MG63 (cell line): ENCODE data around the gene OTULINL. TPM values are rescaled to one million over a fixed set of nuclear protein-coding genes. Genes with fewer than 3 reads are reported as not detected.

Experiments
- DNase-seq: peaks from one replicate; pipeline ENCODE4 v3.0.0-alpha.2; 2020
- H3K27me3 ChIP-seq: fragments of 250-450 bp; sonication (Bioruptor Pico); 2 replicates; pipeline ENCODE4 v1.5.1; 2020; ENCODE audit warnings: mild to moderate bottlenecking, moderate library complexity
- H3K36me3 ChIP-seq: fragments of 250-450 bp; sonication (Bioruptor Pico); 2 replicates; pipeline ENCODE4 v1.5.1; 2020; ENCODE audit warnings: mild to moderate bottlenecking, moderate library complexity
- H3K4me3 ChIP-seq: fragments of 250-450 bp; sonication (Bioruptor Pico); 2 replicates; pipeline ENCODE4 v1.5.1; 2020; ENCODE audit warnings: mild to moderate bottlenecking, moderate library complexity
- H3K9me3 ChIP-seq: fragments of 250-450 bp; sonication (Bioruptor Pico); 2 replicates; pipeline ENCODE4 v1.5.1; 2020; ENCODE audit warnings: mild to moderate bottlenecking, moderate library complexity
- total RNA-seq: library from RNA; depleted of rRNA; stranded (reverse); fragments of >200 nt; shearing (Covaris generic); gene quantifications from 2 replicates; pipeline ENCODE4 v1.2.3, GENCODE V29; 2014; ENCODE audit warnings: low replicate concordance

The OTULINL gene
- total RNA-seq, 1 experiment from 2014 or later: 0.63 TPM

GRCh38 chr5:14571901-14572300 lies 9.7 kb upstream of the OTULINL start:
- Histone ChIP-seq H3K9me3 (peaks cover 3% of the 10 kb centered on the region; the same call in 1 of the 2 replicates), H3K36me3 (no peaks in the 10 kb centered on the region)
- DNase-seq: no peak

DNA sequence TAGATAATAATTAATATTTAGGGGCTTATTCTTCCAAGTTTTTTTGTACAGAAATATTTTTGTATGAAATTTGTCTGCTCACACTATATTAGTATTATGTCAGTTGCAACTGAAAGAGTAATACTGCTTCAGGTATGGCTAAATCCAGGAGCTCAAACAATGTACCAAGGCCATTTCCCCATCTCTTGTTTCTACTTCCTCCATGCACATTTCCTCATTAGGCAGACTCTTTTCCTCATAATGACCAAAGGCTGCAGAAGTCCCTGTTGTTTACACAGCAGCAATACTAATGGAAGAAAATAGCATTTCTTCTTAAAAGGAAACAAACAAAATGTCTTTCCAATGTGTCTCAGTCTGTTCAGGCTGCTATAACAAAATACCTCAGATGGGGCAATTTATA lies 9.2 kb upstream of the OTULINL start:
- no peaks in the 10 kb centered on the region for H3K27me3 ChIP-seq
- no peaks in the 10 kb centered on the region; the same call in 1 of the 2 replicates for H3K9me3 ChIP-seq
- H3K4me3 ChIP-seq: no peak overlapping the region
- no peaks in the 10 kb centered on the region for H3K36me3 ChIP-seq
- DNase-seq: no peak

More at GRCh38 chr5:14571901-14572300, 9.7 kb upstream of the OTULINL start:
- H3K27me3 ChIP-seq: no peaks in the 10 kb centered on the region
- no peak overlapping the region for H3K4me3 ChIP-seq

GRCh38 chr5:14572836-14573235 lies 8.8 kb upstream of the OTULINL start:
- no peaks in the 10 kb centered on the region for H3K36me3 ChIP-seq
- no peak for DNase-seq
- H3K4me3 ChIP-seq: no peak overlapping the region
- H3K9me3 ChIP-seq: peaks cover 2% of the 10 kb centered on the region; the same call in 1 of the 2 replicates
- no peaks in the 10 kb centered on the region for H3K27me3 ChIP-seq

- Histone ChIP-seq H3K9me3 (peaks cover 3% of the 10 kb centered on the region; the same call in 1 of the 2 replicates), H3K36me3 (no peaks in the 10 kb centered on the region), H3K27me3 (no peaks in the 10 kb centered on the region), H3K4me3 (no peak overlapping the region)
- DNase-seq: no peak
Measured at GRCh38 chr5:14574096-14574495, 7.5 kb upstream of the OTULINL start.

DNA sequence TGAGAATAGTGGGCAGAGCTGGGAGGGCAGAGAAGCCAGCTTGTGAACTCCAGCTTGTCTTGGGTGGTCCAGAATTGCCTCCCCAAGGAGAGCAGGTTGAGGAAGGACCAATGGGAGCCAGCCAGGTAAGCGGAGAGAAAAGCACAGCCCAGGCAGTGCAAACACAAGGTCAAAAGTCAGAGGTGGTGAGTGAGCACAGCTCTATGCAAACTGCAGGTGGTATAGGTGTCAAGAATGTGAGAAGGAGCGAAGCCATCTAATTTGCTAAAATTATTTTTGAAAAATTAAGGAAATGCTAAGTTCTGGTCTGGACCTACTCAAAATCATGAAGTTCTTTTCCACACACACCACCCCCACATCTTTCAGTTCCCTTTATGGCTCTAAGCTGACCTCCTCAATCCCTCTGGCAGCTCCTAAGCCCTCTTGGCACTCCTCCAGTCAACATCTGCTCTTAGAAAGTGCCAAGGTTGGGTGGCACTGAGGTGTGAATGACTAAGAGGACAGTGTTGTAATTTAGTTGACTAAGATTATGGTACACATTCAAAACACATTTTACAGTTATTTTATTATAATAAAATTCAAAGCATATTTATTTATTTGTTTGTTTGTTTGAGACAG lies 6.6 kb upstream of the OTULINL start:
- Histone ChIP-seq H3K9me3 (peaks cover 3% of the 10 kb centered on the region; the same call in 1 of the 2 replicates), H3K27me3 (peaks cover 3% of the 10 kb centered on the region), H3K4me3 (no peak overlapping the region), H3K36me3 (no peaks in the 10 kb centered on the region)
- peak; percentile 75 for DNase-seq

DNA sequence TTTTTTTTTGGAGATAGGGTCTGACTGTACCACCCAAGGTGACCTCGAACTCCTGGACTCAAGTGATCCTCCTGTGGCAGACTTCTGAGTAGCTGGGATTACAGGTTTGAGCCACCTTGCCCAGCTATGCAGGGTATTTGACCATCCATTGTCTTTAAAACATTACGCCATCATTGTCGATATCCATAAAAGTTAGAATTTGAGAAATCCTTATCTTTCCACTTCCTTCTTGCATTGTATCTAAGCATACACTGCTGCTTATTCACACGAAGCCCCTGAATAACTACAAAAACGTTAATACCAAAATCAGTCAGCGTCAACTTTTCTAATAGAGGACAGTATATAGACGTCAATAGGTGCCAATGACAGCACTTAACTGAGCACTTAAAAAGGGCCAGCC lies 5.4 kb upstream of the OTULINL start:
- Histone ChIP-seq H3K36me3 (no peaks in the 10 kb centered on the region), H3K9me3 (peaks cover 3% of the 10 kb centered on the region; the same call in 1 of the 2 replicates), H3K4me3 (no peak overlapping the region), H3K27me3 (peaks cover 4% of the 10 kb centered on the region)
- no peak for DNase-seq

- H3K36me3 ChIP-seq: no peaks in the 10 kb centered on the region
- no peak overlapping the region for H3K4me3 ChIP-seq
- DNase-seq: no peak
- H3K9me3 ChIP-seq: peaks cover 3% of the 10 kb centered on the region; the same call in 1 of the 2 replicates
- peaks cover 11% of the 10 kb centered on the region for H3K27me3 ChIP-seq
Measured at GRCh38 chr5:14577079-14577725, 4.4 kb upstream of the OTULINL start.

GRCh38 chr5:14577971-14578370 lies 3.6 kb upstream of the OTULINL start:
- Histone ChIP-seq H3K27me3 (peaks cover 19% of the 10 kb centered on the region), H3K36me3 (no peaks in the 10 kb centered on the region), H3K9me3 (peaks cover 3% of the 10 kb centered on the region; the same call in 1 of the 2 replicates), H3K4me3 (no peak overlapping the region)
- DNase-seq: no peak

- Histone ChIP-seq H3K9me3 (peaks cover 3% of the 10 kb centered on the region; the same call in 1 of the 2 replicates), H3K27me3 (peaks cover 31% of the 10 kb centered on the region), H3K36me3 (no peaks in the 10 kb centered on the region), H3K4me3 (no peak overlapping the region)
- no peak for DNase-seq
Measured at GRCh38 chr5:14579246-14579645, 2.3 kb upstream of the OTULINL start.

DNA sequence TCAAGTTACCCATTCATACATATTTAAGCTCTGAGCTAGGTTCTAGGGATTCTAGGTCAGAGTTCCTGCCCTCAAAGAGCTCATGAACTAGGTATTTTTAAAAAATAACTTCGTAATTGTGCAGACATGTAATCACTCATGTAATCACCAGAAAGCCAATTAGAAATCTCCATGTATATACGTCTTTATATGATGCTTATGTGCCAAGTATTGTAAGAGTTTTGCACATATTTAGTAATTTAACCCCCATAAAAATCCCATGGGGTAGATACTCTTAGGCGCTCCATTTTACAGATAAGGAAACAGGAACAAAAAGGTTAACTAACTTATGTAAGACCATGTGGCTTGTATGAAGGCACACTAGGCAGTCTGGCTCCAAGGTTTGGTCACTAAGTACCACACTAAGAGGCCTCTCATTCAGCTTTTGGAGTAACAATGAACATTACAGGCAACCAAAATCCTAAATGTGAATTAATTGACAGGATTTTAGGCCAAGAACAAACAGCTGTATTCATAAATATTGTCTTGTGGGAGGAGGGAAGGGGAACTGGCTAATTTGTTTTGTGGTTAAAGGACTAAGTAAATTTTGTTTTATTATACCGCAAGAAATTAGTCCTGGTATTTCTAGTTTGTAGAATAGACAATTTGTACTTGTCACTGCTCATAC lies 1.7 kb upstream of the OTULINL start:
- Histone ChIP-seq H3K27me3 (peaks cover 37% of the 10 kb centered on the region), H3K9me3 (peaks cover 3% of the 10 kb centered on the region; the same call in 1 of the 2 replicates), H3K36me3 (no peaks in the 10 kb centered on the region), H3K4me3 (no peak overlapping the region)
- DNase-seq: no peak

DNA sequence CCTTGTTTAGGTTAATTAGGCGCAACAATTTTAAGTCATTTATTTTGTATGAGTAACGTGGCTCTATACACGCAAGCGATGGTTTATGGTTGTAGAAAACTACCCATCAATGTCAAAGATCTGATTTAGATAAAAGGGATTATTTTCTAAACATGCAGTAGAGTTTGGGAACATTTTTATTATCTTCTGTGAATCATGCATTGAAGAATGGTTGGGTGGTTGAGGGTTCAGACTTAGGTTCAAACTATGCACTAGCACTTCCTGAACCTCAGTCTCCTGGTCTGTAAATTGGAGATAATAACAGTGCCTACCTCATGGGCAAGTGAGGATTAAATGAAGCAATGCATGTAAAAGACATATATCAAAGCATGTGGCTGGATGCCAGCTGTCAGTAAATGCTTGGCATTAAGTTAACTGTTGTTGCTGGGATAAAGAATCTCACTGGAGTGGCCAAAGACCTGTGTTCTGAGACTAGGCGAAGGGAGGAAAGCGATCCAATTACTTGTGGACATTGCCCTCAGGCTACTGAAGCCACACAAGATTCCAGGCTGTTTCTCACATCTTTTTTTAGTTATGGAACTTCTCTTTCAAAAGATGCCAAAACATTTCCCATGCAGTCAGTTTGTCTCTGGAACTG lies 1.1 kb upstream of the OTULINL start:
- DNase-seq: no peak
- Histone ChIP-seq H3K36me3 (no peaks in the 10 kb centered on the region), H3K9me3 (peaks cover 3% of the 10 kb centered on the region; the same call in 1 of the 2 replicates), H3K27me3 (peaks cover 39% of the 10 kb centered on the region), H3K4me3 (no peak overlapping the region)

- DNase-seq: peak; percentile 53
- H3K4me3 ChIP-seq: peak overlapping the region; percentile 64
- peaks cover 3% of the 10 kb centered on the region; the same call in 1 of the 2 replicates for H3K9me3 ChIP-seq
- H3K36me3 ChIP-seq: no peaks in the 10 kb centered on the region
- H3K27me3 ChIP-seq: peaks cover 51% of the 10 kb centered on the region
Measured at GRCh38 chr5:14581891-14582796, 552 bp downstream of the OTULINL start.

DNA sequence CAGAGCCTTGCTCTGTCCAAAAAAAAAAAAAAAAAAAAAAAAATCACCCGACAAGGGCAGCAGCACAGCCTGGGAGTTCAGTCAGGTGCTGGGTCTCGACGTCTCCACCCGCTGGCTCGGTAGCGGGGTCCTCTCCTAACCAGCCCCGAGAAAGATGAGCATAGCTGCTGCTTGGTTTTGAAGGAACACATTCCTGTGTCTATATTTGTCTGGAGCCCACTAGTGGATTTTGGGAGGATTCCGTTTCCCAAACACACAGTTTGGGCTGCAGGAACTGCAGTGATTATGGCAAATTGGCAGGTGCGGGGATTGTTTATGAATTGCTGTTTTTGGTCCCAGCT lies 1.2 kb downstream of the OTULINL start:
- no peaks in the 10 kb centered on the region for H3K36me3 ChIP-seq
- peaks cover 53% of the 10 kb centered on the region for H3K27me3 ChIP-seq
- H3K9me3 ChIP-seq: peaks cover 2% of the 10 kb centered on the region; the same call in 1 of the 2 replicates
- DNase-seq: no peak
- H3K4me3 ChIP-seq: no peak overlapping the region

DNA sequence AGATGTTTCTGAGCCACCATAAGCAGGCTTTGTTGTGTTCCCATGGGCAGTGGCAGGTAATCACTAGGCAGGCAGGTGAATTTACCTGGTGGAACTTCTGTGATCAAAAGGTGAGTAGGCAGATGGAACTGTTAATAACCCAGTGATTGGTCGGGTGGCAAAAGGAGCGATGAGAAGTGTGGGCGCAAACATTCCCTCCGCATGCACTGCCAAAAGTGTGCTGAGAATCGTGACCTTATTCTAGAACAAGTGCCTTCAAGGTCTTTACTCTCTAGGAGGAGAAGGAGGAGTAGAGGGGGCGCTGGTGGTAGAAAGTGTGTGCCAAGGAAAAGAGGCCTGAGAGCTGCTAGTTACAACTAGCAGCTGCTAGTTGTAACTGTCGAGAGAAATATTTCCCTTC lies 3.3 kb downstream of the OTULINL start:
- Histone ChIP-seq H3K36me3 (no peaks in the 10 kb centered on the region), H3K4me3 (no peak overlapping the region), H3K27me3 (peaks cover 52% of the 10 kb centered on the region), H3K9me3 (no peaks in the 10 kb centered on the region)
- DNase-seq: no peak

GRCh38 chr5:14587150-14587549 lies 5.6 kb downstream of the OTULINL start:
- Histone ChIP-seq H3K27me3 (peaks cover 43% of the 10 kb centered on the region), H3K9me3 (no peaks in the 10 kb centered on the region), H3K36me3 (no peaks in the 10 kb centered on the region), H3K4me3 (no peak overlapping the region)
- no peak for DNase-seq

- Histone ChIP-seq H3K4me3 (no peak overlapping the region), H3K27me3 (peaks cover 34% of the 10 kb centered on the region), H3K9me3 (no peaks in the 10 kb centered on the region), H3K36me3 (no peaks in the 10 kb centered on the region)
- DNase-seq: no peak
Measured at GRCh38 chr5:14588145-14588544, 6.6 kb downstream of the OTULINL start.
